HepG2 (cell line): ENCODE data around the gene CASKIN1. TPM values are rescaled to one million over a fixed set of nuclear protein-coding genes. Genes with fewer than 3 reads are reported as not detected.

Source experiments
- ATAC-seq: fragments of 200-7000 bp; cut with Tn5 transposase; 3 replicates; pipeline ENCODE4 v1.9.1; 2020; ENCODE audit warnings: mild to moderate bottlenecking, moderate library complexity
- BruUV-seq: library from RNA; stranded (reverse); fragments of 400-500 nt; replicated peaks from 2 replicates; lab custom pipeline; 2021; lab: Mats Ljungman, UMichigan
- CTCF ChIA-PET: fragments of 300-600 bp; formaldehyde crosslinking; extraction: SDS; loops from one replicate; lab custom pipeline; 2021; ENCODE audit warnings: low total read pairs, inconsistent platforms, low intra/inter-chr PET ratio; lab: Yijun Ruan, JAX
- POLR2A ChIA-PET: fragments of 350-600 bp; sonication (Branson Sonifier 250); formaldehyde crosslinking; loops from one replicate; lab custom pipeline; 2020; ENCODE audit warnings: antibody characterized with exemption, inconsistent platforms; lab: Yijun Ruan, JAX
- DNase-seq: peaks from one replicate; pipeline ENCODE4 v3.0.0-alpha.2; 2015; ENCODE audit warnings: low spot score
- FAIRE-seq: peaks from 3 replicates; lab custom pipeline; 2011; peaks lifted over from hg19 to GRCh38; lab: Jason Lieb, UNC
- H2AFZ ChIP-seq: one replicate; pipeline ENCODE4 v1.6.1; 2011; ENCODE audit warnings: low read length, inconsistent platforms
- H3K27ac ChIP-seq: fragments of 300-600 bp; 3 replicates; pipeline ENCODE4 v1.8.0; 2011; ENCODE audit warnings: mixed run types, mild to moderate bottlenecking, mixed read lengths, low read length, inconsistent platforms; ENCODE audit not compliant: insufficient read depth; ENCODE audit errors: extremely low read length
- H3K27me3 ChIP-seq, 2 experiments: fragments of 200-600 bp in 1 of 2; 2 replicates in 1 of 2; 3 replicates in 1 of 2; pipeline versions ENCODE4 v1.6.0 to v1.8.0; 2011; ENCODE audit warnings: low read length in 2 of 2, mild to moderate bottlenecking in 2 of 2, moderate library complexity in 2 of 2, inconsistent platforms in 1 of 2; ENCODE audit not compliant: insufficient read depth in 2 of 2, control insufficient read depth in 1 of 2
- H3K36me3 ChIP-seq, 2 experiments: fragments of 200-600 bp in 1 of 2; replicated peaks in 1 of 2; 2 replicates in 1 of 2; 3 replicates in 1 of 2; pipeline versions ENCODE4 v1.5.1 to v1.8.0; 2011; ENCODE audit warnings: low read length in 2 of 2, inconsistent platforms in 1 of 2; ENCODE audit not compliant: insufficient read depth in 2 of 2, control insufficient read depth in 1 of 2
- H3K4me1 ChIP-seq: 2 replicates; pipeline ENCODE4 v1.5.1; 2012; ENCODE audit warnings: low read length, inconsistent platforms; ENCODE audit not compliant: insufficient read depth
- H3K4me2 ChIP-seq: 2 replicates; pipeline ENCODE4 v1.6.0; 2011; ENCODE audit warnings: low read depth, low read length, inconsistent platforms
- H3K4me3 ChIP-seq, 3 experiments: fragments of 200-600 bp in 1 of 3; sonication (generic), shearing (Covaris generic) in 1 of 3; replicated peaks in 1 of 3; 2 replicates each; pipeline ENCODE4 v1.5.1; 2011 to 2016; ENCODE audit warnings: low read length in 3 of 3, inconsistent platforms in 2 of 3, low read depth in 2 of 3, mild to moderate bottlenecking in 2 of 3, control low read depth in 1 of 3, mixed read lengths in 1 of 3; ENCODE audit not compliant: insufficient read depth in 1 of 3
- H3K79me2 ChIP-seq: one replicate; pipeline ENCODE4 v1.6.1; 2011; ENCODE audit warnings: low read length, inconsistent platforms; ENCODE audit not compliant: insufficient read depth
- H3K9ac ChIP-seq: 2 replicates; pipeline ENCODE4 v1.6.0; 2011; ENCODE audit warnings: mild to moderate bottlenecking, low read depth, low read length, inconsistent platforms; ENCODE audit not compliant: insufficient read depth
- H3K9me3 ChIP-seq: 2 replicates; pipeline ENCODE4 v1.5.1; 2012; ENCODE audit warnings: mild to moderate bottlenecking, low read length
- H4K20me1 ChIP-seq: 2 replicates; pipeline ENCODE4 v1.6.0; 2011; ENCODE audit warnings: inconsistent platforms, mild to moderate bottlenecking, low read length, moderate library complexity; ENCODE audit not compliant: insufficient read depth
- ATM ChIP-seq: fragments of 450-650 bp; IDR thresholded peaks from 2 replicates; pipeline ENCODE4 v1.7.1; 2017; ENCODE audit warnings: mild to moderate bottlenecking, borderline replicate concordance
- ISL2 ChIP-seq: sonication (generic); formaldehyde crosslinking; IDR thresholded peaks from 2 replicates; pipeline ENCODE4 v1.5.0; 2020; ENCODE audit warnings: missing genetic modification reagents
- KDM6A ChIP-seq: IDR thresholded peaks from 2 replicates; pipeline ENCODE4 v1.6.1; 2016; ENCODE audit warnings: low read depth
- MZF1 ChIP-seq: sonication (generic); formaldehyde crosslinking; IDR thresholded peaks from 2 replicates; pipeline ENCODE4 v1.8.1; 2023; ENCODE audit warnings: mild to moderate bottlenecking, missing genetic modification reagents, borderline replicate concordance
- NR2F1 ChIP-seq, 2 experiments: fragments of 450-650 bp in 1 of 2; formaldehyde crosslinking in 1 of 2; IDR thresholded peaks; 2 replicates each; pipeline versions ENCODE4 v1.5.0 to v1.6.1; 2016 to 2020; ENCODE audit warnings: mild to moderate bottlenecking in 1 of 2, missing compliant biosample characterization in 1 of 2, missing genetic modification reagents in 1 of 2, moderate library complexity in 1 of 2
- PITX1 ChIP-seq: sonication (generic); formaldehyde crosslinking; IDR thresholded peaks from 2 replicates; pipeline ENCODE4 v1.5.1; 2020; ENCODE audit warnings: mild to moderate bottlenecking, missing genetic modification reagents
- TARDBP ChIP-seq: sonication (generic); formaldehyde crosslinking; IDR thresholded peaks from 2 replicates; pipeline ENCODE4 v1.8.0; 2022; ENCODE audit warnings: mild to moderate bottlenecking, missing genetic modification reagents
- ZFYVE20 ChIP-seq: sonication (generic); formaldehyde crosslinking; IDR thresholded peaks from 2 replicates; pipeline ENCODE4 v1.8.0; 2023; ENCODE audit warnings: low read depth, mild to moderate bottlenecking, moderate library complexity, missing genetic modification reagents, borderline replicate concordance
- ZSCAN20 ChIP-seq: sonication (generic); formaldehyde crosslinking; IDR thresholded peaks from 2 replicates; pipeline ENCODE4 v1.4.0; 2020; ENCODE audit warnings: missing genetic modification reagents, mild to moderate bottlenecking, borderline replicate concordance
- ZSCAN9 ChIP-seq: IDR thresholded peaks from 2 replicates; pipeline ENCODE4 v1.6.1; 2016; ENCODE audit warnings: borderline replicate concordance
- WGBS: methylation state at CpG from one replicate; pipeline ENCODE4 v1.1.6; 2017; ENCODE audit warnings: low lambda C conversion rate; 5-methylcytosine and 5-hydroxymethylcytosine counted together
- in situ Hi-C: cut with HindIII; loops from 2 replicates; pipeline ENCODE4 v1.10.0; 2017; ENCODE audit warnings: low pct_unique_long_range_greater_than_20kb; ENCODE audit not compliant: extremely low pct_ligation_motif_present
- intact Hi-C: fragments of 100-400 bp; cut with micrococcal nuclease; formaldehyde crosslinking; loops from one replicate; pipeline ENCODE4 v1.10.0; 2022; ENCODE audit not compliant: unreplicated experiment
- polyA plus RNA-seq, 8 experiments: library from polyadenylated mRNA; depleted of rRNA in 3 of 8; stranded (reverse) in 7 of 8; unstranded in 1 of 8; fragments of >200 nt; fragmentation: Illumina TruSeq in 4 of 8; extraction: Trizol in 4 of 8; gene quantifications; 2 replicates each; pipeline versions ENCODE4 v1.2.1 to v1.2.3, GENCODE V29; 2011 to 2016; ENCODE audit warnings: low read depth in 4 of 8, missing spikeins in 1 of 8, mixed read lengths in 1 of 8; ENCODE audit not compliant: insufficient read depth in 1 of 8
- total RNA-seq, 5 experiments: library from RNA; depleted of rRNA; stranded (reverse); fragments of >200 nt; fragmentation: Illumina TruSeq; extraction: Trizol; gene quantifications; 2 replicates each; pipeline ENCODE4 v1.2.3, GENCODE V29; 2016; ENCODE audit warnings: low read depth in 1 of 5
- TF ChIP-seq, protein P1 (sequence below): IDR thresholded peaks from 2 replicates; pipeline ENCODE4 v1.6.1; 2016; ENCODE audit warnings: low read depth, borderline replicate concordance
- TF ChIP-seq, protein P2 (sequence below): sonication (generic); formaldehyde crosslinking; IDR thresholded peaks from 2 replicates; pipeline ENCODE4 v1.4.0; 2020; ENCODE audit warnings: mild to moderate bottlenecking, missing genetic modification reagents, borderline replicate concordance
- TF ChIP-seq, protein P3 (sequence below): sonication (generic); formaldehyde crosslinking; IDR thresholded peaks from 2 replicates; pipeline ENCODE4 v1.4.0; 2020; ENCODE audit warnings: missing genetic modification reagents, mild to moderate bottlenecking, borderline replicate concordance
- TF ChIP-seq, protein P4 (sequence below): sonication (generic); formaldehyde crosslinking; IDR thresholded peaks from 2 replicates; pipeline ENCODE4 v1.4.0; 2020; ENCODE audit warnings: mild to moderate bottlenecking, missing genetic modification reagents

CASKIN1 gene
- total and polyA plus RNA-seq, 2 of the 13 experiments (the other 11 are each of a cell fraction or from before 2014, with no cell fraction given): 1.2 to 2.2 TPM

DNA sequence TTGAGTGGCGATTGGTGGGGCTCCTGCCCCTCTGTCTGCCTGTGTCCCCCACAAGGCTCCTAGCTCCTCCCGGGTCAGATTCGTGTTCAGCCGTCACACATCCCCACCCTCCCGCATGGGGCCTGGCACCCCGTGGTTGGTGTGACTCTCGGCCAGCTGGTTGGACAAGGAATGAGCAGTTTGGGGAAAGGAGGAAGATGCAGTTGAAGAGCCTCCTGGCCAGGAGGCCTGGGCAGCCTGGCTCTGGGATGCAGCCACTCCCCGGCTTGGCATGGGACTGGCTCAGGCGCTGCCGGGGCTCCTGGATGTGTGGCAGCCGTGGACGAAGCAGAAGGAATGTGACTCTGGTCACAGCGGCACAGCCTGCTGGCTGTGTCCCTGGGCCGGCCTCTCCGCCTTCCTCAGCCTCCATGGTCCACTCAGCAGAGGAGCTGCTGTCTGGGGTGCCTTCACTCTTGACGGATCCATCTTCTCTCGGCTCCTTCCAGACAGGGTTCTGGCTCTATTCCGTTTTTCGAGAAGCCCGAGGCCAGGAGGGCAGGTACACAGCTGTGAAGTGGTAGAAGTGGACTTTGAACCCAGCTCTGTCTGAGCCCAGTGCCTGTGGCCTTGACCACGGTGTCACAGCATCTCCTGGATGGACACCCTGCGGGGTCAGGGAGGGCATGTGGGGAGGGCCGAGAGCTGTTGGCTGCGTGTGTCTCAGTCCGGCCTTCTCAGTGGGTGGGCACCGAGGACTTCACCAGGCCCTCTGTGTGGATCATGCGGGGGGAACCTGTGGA lies 38.7 kb downstream of the CASKIN1 start:
- peak overlapping the region; percentile 91 to 98 (median 95); a peak in 5 of 6 replicates for H3K4me3 ChIP-seq
- peak; percentile 85 for DNase-seq
- POLR2A ChIA-PET: interaction anchor here (0.7 to 4.0 kb wide), 14 partner anchors 9 to 217 kb away, joined by 3 to 37 read pairs (median 4); partner anchors contain the start of genes ECI1, RAB26 and RPS2
- TF ChIP-seq, protein P1, sequence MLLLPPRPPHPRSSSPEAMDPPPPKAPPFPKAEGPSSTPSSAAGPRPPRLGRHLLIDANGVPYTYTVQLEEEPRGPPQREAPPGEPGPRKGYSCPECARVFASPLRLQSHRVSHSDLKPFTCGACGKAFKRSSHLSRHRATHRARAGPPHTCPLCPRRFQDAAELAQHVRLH: peak; percentile 56; the same call in 1 of the 2 replicates
- TF ChIP-seq, protein P2, sequence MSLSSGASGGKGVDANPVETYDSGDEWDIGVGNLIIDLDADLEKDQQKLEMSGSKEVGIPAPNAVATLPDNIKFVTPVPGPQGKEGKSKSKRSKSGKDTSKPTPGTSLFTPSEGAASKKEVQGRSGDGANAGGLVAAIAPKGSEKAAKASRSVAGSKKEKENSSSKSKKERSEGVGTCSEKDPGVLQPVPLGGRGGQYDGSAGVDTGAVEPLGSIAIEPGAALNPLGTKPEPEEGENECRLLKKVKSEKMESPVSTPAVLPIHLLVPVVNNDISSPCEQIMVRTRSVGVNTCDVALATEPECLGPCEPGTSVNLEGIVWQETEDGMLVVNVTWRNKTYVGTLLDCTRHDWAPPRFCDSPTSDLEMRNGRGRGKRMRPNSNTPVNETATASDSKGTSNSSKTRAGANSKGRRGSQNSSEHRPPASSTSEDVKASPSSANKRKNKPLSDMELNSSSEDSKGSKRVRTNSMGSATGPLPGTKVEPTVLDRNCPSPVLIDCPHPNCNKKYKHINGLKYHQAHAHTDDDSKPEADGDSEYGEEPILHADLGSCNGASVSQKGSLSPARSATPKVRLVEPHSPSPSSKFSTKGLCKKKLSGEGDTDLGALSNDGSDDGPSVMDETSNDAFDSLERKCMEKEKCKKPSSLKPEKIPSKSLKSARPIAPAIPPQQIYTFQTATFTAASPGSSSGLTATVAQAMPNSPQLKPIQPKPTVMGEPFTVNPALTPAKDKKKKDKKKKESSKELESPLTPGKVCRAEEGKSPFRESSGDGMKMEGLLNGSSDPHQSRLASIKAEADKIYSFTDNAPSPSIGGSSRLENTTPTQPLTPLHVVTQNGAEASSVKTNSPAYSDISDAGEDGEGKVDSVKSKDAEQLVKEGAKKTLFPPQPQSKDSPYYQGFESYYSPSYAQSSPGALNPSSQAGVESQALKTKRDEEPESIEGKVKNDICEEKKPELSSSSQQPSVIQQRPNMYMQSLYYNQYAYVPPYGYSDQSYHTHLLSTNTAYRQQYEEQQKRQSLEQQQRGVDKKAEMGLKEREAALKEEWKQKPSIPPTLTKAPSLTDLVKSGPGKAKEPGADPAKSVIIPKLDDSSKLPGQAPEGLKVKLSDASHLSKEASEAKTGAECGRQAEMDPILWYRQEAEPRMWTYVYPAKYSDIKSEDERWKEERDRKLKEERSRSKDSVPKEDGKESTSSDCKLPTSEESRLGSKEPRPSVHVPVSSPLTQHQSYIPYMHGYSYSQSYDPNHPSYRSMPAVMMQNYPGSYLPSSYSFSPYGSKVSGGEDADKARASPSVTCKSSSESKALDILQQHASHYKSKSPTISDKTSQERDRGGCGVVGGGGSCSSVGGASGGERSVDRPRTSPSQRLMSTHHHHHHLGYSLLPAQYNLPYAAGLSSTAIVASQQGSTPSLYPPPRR (CRISPR knock-in tag): peak; percentile 72; the same call in 1 of the 2 replicates
- TF ChIP-seq MZF1 (CRISPR knock-in tag) (peak; percentile 65; the same call in 1 of the 2 replicates), ZSCAN9 (CRISPR knock-in tag) (peak; percentile 41; the same call in 1 of the 2 replicates), NR2F1 (CRISPR knock-in tag; IDR thresholded peaks at IDR 0.05) (peak; percentile 97 to 100), ZSCAN20 (CRISPR knock-in tag) (no peak), KDM6A (CRISPR knock-in tag) (peak; percentile 83), ATM (no peak), TARDBP (peak; percentile 78), ISL2 (CRISPR knock-in tag) (peak; percentile 73; the same call in 1 of the 2 replicates), PITX1 (peak; percentile 78), ZFYVE20 (CRISPR knock-in tag) (no peak)
- TF ChIP-seq, protein P3, sequence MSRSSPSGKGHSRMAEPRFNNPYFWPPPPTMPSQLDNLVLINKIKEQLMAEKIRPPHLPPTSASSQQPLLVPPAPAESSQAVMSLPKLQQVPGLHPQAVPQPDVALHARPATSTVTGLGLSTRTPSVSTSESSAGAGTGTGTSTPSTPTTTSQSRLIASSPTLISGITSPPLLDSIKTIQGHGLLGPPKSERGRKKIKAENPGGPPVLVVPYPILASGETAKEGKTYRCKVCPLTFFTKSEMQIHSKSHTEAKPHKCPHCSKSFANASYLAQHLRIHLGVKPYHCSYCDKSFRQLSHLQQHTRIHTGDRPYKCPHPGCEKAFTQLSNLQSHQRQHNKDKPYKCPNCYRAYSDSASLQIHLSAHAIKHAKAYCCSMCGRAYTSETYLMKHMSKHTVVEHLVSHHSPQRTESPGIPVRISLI: no peak
- TF ChIP-seq, protein P4, sequence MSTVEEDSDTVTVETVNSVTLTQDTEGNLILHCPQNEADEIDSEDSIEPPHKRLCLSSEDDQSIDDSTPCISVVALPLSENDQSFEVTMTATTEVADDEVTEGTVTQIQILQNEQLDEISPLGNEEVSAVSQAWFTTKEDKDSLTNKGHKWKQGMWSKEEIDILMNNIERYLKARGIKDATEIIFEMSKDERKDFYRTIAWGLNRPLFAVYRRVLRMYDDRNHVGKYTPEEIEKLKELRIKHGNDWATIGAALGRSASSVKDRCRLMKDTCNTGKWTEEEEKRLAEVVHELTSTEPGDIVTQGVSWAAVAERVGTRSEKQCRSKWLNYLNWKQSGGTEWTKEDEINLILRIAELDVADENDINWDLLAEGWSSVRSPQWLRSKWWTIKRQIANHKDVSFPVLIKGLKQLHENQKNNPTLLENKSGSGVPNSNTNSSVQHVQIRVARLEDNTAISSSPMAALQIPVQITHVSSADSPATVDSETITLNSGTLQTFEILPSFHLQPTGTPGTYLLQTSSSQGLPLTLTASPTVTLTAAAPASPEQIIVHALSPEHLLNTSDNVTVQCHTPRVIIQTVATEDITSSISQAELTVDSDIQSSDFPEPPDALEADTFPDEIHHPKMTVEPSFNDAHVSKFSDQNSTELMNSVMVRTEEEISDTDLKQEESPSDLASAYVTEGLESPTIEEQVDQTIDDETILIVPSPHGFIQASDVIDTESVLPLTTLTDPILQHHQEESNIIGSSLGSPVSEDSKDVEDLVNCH (CRISPR knock-in tag): no peak

More for the DNA sequence above, 38.7 kb downstream of the CASKIN1 start:
- Histone ChIP-seq H3K9ac (peak overlapping the region; percentile 84), H3K4me1 (peaks cover 74% of the 10 kb centered on the region), H2AFZ (no peak overlapping the region), H3K27me3 (no peaks in the 10 kb centered on the region; a peak in 1 of 5 replicates), H3K79me2 (peaks cover 76% of the 10 kb centered on the region), H3K27ac (peak overlapping the region; percentile 61), H3K4me2 (peak overlapping the region; percentile 95), H3K9me3 (no peaks in the 10 kb centered on the region), H4K20me1 (peaks cover 61% of the 10 kb centered on the region), H3K36me3 (peaks cover 0 to 6% of the 10 kb centered on the region in 2 experiments)
- in situ Hi-C loops: no loop called here
- CTCF ChIA-PET: no interaction called here
- no TSS peak for BruUV-seq
- WGBS: 16% methylated on average over 7 of the region's 27 CpGs
- FAIRE-seq (peak; percentile 95), ATAC-seq (peak; percentile 8)
- intact Hi-C loops: no loop called here
